Duodenal mucosa (tissue), 2 donors: ENCODE results near the gene PARP8.
"Not testable (repeated sequence)": the region's sequence is repeated elsewhere in the genome, so short reads cannot be mapped to it uniquely, and the experiment has no call there.

Experiments
- H3K27ac ChIP-seq: one replicate; pipeline ENCODE4 v1.7.0; 2013; ENCODE audit warnings: low read depth, low read length
- H3K27me3 ChIP-seq, 2 donors: one replicate each; pipeline ENCODE4 v1.7.0; 2013; ENCODE audit warnings: low read length in 2 of 2, control low read depth in 1 of 2; ENCODE audit not compliant: insufficient read depth in 2 of 2, control insufficient read depth in 1 of 2
- H3K36me3 ChIP-seq, 2 donors: one replicate each; pipeline ENCODE4 v1.7.0; 2013; ENCODE audit warnings: low read length in 2 of 2, control low read depth in 1 of 2; ENCODE audit not compliant: insufficient read depth in 2 of 2, control insufficient read depth in 1 of 2
- H3K4me1 ChIP-seq, 2 donors: one replicate each; pipeline ENCODE4 v1.7.0; 2013; ENCODE audit warnings: low read length in 2 of 2, control low read depth in 1 of 2; ENCODE audit not compliant: insufficient read depth in 2 of 2, control insufficient read depth in 1 of 2
- H3K4me3 ChIP-seq, 2 donors: one replicate each; pipeline ENCODE4 v1.7.0; 2013; ENCODE audit warnings: low read length in 2 of 2, low read depth in 1 of 2
- H3K9ac ChIP-seq, 2 donors: one replicate each; pipeline ENCODE4 v1.7.0; 2013; ENCODE audit warnings: low read length in 2 of 2, low read depth in 1 of 2
- H3K9me3 ChIP-seq, 2 donors: one replicate each; pipeline ENCODE4 v1.7.0; 2013; ENCODE audit warnings: low read length in 2 of 2, control low read depth in 1 of 2; ENCODE audit not compliant: control insufficient read depth in 1 of 2

PARP8 gene

DNA sequence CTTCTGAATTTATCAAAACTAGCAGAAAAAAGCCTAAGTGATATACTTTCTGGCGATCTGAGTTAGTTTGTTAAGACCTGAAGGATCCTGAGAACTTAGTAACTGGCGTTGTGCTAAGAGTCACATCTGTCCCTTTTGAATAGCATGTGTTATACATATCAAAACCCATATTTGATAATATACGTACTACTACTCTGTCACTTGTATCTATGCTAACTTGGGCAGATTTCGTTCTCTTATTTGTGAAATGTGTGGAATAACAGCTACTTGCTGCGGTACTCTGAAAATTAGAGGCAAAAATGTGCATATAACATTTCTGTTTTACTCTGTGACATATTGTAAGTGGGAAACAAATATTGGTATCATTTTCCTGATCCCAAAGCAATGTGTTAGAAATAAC, 126.4 kb downstream of the PARP8 start:
- no peak overlapping the region for H3K4me3 ChIP-seq
- no peaks in the 10 kb centered on the region for H3K4me1 ChIP-seq
- H3K9ac ChIP-seq = no peak overlapping the region
- H3K36me3 ChIP-seq = peaks cover 13 to 15% of the 10 kb centered on the region in 2 donors
- no peak overlapping the region for H3K27ac ChIP-seq
- H3K27me3 ChIP-seq = no peaks in the 10 kb centered on the region
- H3K9me3 ChIP-seq = no peaks in the 10 kb centered on the region

DNA sequence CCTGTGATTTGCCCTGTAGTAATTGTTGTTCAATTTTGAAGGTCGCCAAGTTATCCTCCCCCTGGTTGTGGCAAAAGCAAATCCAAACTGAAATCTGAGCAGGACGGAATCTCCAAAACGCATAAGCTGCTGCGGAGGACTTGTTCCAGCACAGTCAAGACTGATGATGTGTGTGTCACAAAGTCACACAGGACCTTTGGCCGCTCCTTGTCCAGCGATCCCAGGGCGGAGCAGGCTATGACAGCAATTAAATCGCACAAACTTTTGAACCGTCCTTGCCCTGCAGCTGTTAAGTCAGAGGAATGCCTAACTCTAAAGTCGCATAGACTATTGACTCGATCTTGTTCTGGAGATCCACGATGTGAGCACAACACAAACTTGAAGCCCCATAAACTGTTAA, 128.4 kb downstream of the PARP8 start:
- Histone ChIP-seq H3K9ac (no peak overlapping the region), H3K4me1 (no peaks in the 10 kb centered on the region), H3K36me3 (peaks cover 7 to 9% of the 10 kb centered on the region in 2 donors), H3K9me3 (no peaks in the 10 kb centered on the region), H3K4me3 (no peak overlapping the region), H3K27ac (no peak overlapping the region), H3K27me3 (no peaks in the 10 kb centered on the region)

DNA sequence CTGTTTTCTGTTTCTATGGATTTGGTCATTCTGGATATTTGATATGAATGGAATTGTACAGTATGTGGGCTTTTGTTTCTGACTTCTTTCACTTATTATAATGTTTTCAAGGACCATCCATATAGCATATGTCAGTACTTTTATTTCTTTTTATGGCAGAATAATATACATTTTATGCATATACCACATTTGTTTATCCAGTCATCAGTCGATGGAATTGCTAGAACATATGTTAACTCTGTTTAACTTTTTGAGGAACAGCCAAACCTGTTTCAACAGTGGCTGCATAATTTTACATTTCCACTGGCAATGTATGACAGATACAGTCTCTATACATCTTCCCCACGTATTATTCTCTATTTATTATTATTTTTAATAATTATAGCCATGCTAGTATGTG, 131.6 kb downstream of the PARP8 start:
- no peak overlapping the region for H3K9ac ChIP-seq
- peaks cover 2% of the 10 kb centered on the region in 2 donors for H3K9me3 ChIP-seq
- H3K27ac ChIP-seq = no peak overlapping the region
- no peak overlapping the region for H3K4me3 ChIP-seq
- H3K4me1 ChIP-seq = no peaks in the 10 kb centered on the region
- H3K36me3 ChIP-seq = peaks cover 7 to 9% of the 10 kb centered on the region in 2 donors
- H3K27me3 ChIP-seq = no peaks in the 10 kb centered on the region

- Histone ChIP-seq H3K27ac (no peak overlapping the region), H3K9ac (no peak overlapping the region), H3K4me1 (no peaks in the 10 kb centered on the region), H3K9me3 (peaks cover 3 to 5% of the 10 kb centered on the region in 2 donors), H3K36me3 (peaks cover 7 to 13% of the 10 kb centered on the region in 2 donors), H3K4me3 (no peak overlapping the region), H3K27me3 (no peaks in the 10 kb centered on the region)
Observed at GRCh38 chr5:50799596-50799995, 133.2 kb downstream of the PARP8 start.

DNA sequence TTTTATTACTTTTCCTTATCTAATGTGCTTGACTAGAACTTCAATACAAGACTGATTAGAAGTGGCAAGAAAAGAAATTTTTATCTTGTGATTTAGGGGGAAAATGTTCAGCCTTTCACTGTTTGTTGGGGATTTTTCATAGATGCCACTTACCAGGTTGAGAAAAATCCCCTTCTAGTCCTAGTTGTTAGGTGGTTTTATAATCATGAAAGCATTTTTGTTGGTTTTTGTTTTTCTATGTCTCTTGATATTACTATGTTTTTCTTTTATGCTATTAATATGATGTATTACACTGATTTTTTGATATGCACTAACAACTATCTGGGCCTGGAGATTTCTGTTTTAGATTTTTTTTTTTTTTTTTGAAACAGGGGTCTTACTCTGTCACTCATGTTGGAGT, 134.0 kb downstream of the PARP8 start:
- Histone ChIP-seq H3K27ac (no peak overlapping the region), H3K27me3 (no peaks in the 10 kb centered on the region), H3K9me3 (peaks cover 3 to 5% of the 10 kb centered on the region in 2 donors), H3K36me3 (peaks cover 0 to 6% of the 10 kb centered on the region in 2 donors), H3K4me1 (no peaks in the 10 kb centered on the region), H3K9ac (no peak overlapping the region), H3K4me3 (no peak overlapping the region)

DNA sequence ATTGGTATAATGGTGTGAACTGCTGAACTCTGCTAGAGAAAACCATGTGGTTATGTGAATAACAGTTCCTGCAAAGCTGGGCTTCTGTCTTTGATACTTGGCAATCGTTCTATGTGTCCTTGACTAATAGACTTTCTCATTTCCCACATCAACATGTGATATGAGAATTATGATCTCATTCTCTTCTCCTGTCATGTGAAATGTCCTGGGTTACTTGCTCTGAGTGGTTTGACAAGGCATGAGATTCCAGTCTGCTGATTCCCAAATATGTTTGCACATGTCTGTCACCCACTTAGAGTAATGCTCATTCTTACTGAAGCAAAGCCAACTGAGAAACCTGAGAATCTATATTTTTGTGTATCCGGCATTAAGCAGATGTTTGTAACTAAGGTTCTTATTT, 141.2 kb downstream of the PARP8 start:
- no peak overlapping the region for H3K9ac ChIP-seq
- peaks cover 0 to 5% of the 10 kb centered on the region in 2 donors for H3K36me3 ChIP-seq
- peaks cover 3 to 5% of the 10 kb centered on the region in 2 donors for H3K9me3 ChIP-seq
- H3K4me3 ChIP-seq = no peak overlapping the region
- H3K27ac ChIP-seq = no peak overlapping the region
- H3K4me1 ChIP-seq = no peaks in the 10 kb centered on the region
- no peaks in the 10 kb centered on the region for H3K27me3 ChIP-seq

DNA sequence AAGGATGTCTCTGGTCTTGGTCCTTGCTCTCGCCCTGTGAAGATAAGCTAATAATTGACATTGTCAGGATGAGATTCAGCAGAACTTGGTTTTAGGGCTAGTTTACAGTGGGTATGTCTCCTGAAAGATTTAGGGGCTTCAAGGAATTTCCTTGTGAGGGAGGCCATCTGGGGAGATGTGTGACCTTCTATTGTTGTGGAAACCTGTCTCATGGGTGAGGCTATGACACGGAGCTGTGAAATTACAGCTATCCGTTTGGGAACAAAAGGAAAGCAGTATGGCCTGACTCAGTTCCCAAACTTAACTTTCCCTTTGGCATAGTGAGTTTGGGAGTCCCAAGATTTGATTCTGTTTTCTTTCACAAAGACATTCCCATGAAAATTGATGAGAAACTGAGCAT, 142.0 kb downstream of the PARP8 start:
- Histone ChIP-seq H3K4me3 (no peak overlapping the region), H3K36me3 (peaks cover 0 to 5% of the 10 kb centered on the region in 2 donors), H3K27me3 (no peaks in the 10 kb centered on the region), H3K9me3 (no peaks in the 10 kb centered on the region), H3K9ac (no peak overlapping the region), H3K4me1 (no peaks in the 10 kb centered on the region), H3K27ac (no peak overlapping the region)

GRCh38 chr5:50811746-50812145, 145.3 kb downstream of the PARP8 start:
- not testable (repeated sequence) for H3K36me3 ChIP-seq, H3K9me3 ChIP-seq, H3K27me3 ChIP-seq, H3K4me1 ChIP-seq, H3K9ac ChIP-seq, H3K4me3 ChIP-seq, H3K27ac ChIP-seq

DNA sequence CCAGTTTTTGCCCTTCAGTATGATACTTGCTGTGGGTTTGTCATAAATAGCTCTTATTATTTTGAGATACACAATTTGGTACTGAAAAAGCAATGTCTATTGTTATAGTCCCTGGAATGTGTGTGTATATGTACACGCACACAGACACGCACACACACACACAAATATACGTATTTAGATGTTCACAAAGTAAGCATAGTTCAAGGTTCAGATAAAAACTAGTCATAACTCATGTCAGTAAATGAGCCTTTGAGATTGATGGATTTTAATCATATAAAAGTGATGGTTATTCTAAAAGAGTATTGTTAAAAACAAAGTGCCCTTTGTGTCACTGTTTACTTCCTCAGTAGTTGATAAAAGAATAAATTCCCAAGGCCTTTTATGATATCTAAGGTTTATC, 147.3 kb downstream of the PARP8 start:
- H3K9me3 ChIP-seq = no peaks in the 10 kb centered on the region
- no peak overlapping the region for H3K9ac ChIP-seq
- no peaks in the 10 kb centered on the region for H3K27me3 ChIP-seq
- H3K4me3 ChIP-seq = no peak overlapping the region
- H3K27ac ChIP-seq = no peak overlapping the region
- no peaks in the 10 kb centered on the region for H3K4me1 ChIP-seq
- peaks cover 4 to 5% of the 10 kb centered on the region in 2 donors for H3K36me3 ChIP-seq

- Histone ChIP-seq H3K4me1 (no peaks in the 10 kb centered on the region), H3K36me3 (peaks cover 5 to 7% of the 10 kb centered on the region in 2 donors)
Observed at GRCh38 chr5:50814556-50814955, 148.1 kb downstream of the PARP8 start.

GRCh38 chr5:50822046-50822445, 155.6 kb downstream of the PARP8 start:
- no peak overlapping the region for H3K27ac ChIP-seq
- H3K4me1 ChIP-seq = no peaks in the 10 kb centered on the region
- H3K27me3 ChIP-seq = no peaks in the 10 kb centered on the region
- H3K9me3 ChIP-seq = no peaks in the 10 kb centered on the region
- peaks cover 8 to 9% of the 10 kb centered on the region in 2 donors for H3K36me3 ChIP-seq
- H3K9ac ChIP-seq = no peak overlapping the region
- no peak overlapping the region for H3K4me3 ChIP-seq

More at GRCh38 chr5:50814556-50814955, 148.1 kb downstream of the PARP8 start:
- no peak overlapping the region for H3K4me3 ChIP-seq
- H3K9me3 ChIP-seq = no peaks in the 10 kb centered on the region
- H3K27me3 ChIP-seq = no peaks in the 10 kb centered on the region
- H3K9ac ChIP-seq = no peak overlapping the region
- no peak overlapping the region for H3K27ac ChIP-seq
